NCI-H1105 treated with DMSO at 0.1 percent for 48 hours (cell line): ENCODE results near the gene SLAMF7.
"Not testable (repeated sequence)": the region's sequence is repeated elsewhere in the genome, so short reads cannot be mapped to it uniquely, and the experiment has no call there.

Experiments
- DNase-seq: peaks from one replicate; lab custom pipeline; 2025; lab: John Stamatoyannopoulos, UW

The SLAMF7 gene

GRCh38 chr1:160720356-160721085, 18.5 kb upstream of the SLAMF7 start:
- no peak for DNase-seq

- no peak for DNase-seq
Observed at GRCh38 chr1:160721473-160721872, 17.6 kb upstream of the SLAMF7 start.

GRCh38 chr1:160722726-160723125, 16.3 kb upstream of the SLAMF7 start:
- no peak for DNase-seq

- no peak for DNase-seq
Observed at GRCh38 chr1:160723332-160723731, 15.7 kb upstream of the SLAMF7 start.

GRCh38 chr1:160724465-160725242, 14.4 kb upstream of the SLAMF7 start:
- no peak for DNase-seq

- no peak for DNase-seq
Observed at GRCh38 chr1:160726114-160726497, 12.9 kb upstream of the SLAMF7 start.

- peak; percentile 75 for DNase-seq
Observed at GRCh38 chr1:160726498-160727315, 12.3 kb upstream of the SLAMF7 start.

- no peak for DNase-seq
Observed at GRCh38 chr1:160727316-160727640, 11.8 kb upstream of the SLAMF7 start.

GRCh38 chr1:160731564-160731963, 7.5 kb upstream of the SLAMF7 start:
- not testable (repeated sequence) for DNase-seq

- DNase-seq: no peak
Observed at GRCh38 chr1:160731990-160732389, 7.1 kb upstream of the SLAMF7 start.

GRCh38 chr1:160733898-160734297, 5.1 kb upstream of the SLAMF7 start:
- DNase-seq: no peak

GRCh38 chr1:160734301-160734700, 4.7 kb upstream of the SLAMF7 start:
- DNase-seq: no peak

- DNase-seq: no peak
Observed at GRCh38 chr1:160738271-160738670, 776 bp upstream of the SLAMF7 start.

- no peak for DNase-seq
Observed at GRCh38 chr1:160740133-160740688, 1.2 kb downstream of the SLAMF7 start.

- no peak for DNase-seq
Observed at GRCh38 chr1:160741092-160741501, 2.0 kb downstream of the SLAMF7 start.

GRCh38 chr1:160741612-160742348, 2.7 kb downstream of the SLAMF7 start:
- no peak for DNase-seq

- no peak for DNase-seq
Observed at GRCh38 chr1:160742428-160743127, 3.5 kb downstream of the SLAMF7 start.

- DNase-seq: no peak
Observed at GRCh38 chr1:160743266-160743665, 4.2 kb downstream of the SLAMF7 start.

- DNase-seq: no peak
Observed at GRCh38 chr1:160744199-160744851, 5.3 kb downstream of the SLAMF7 start.

GRCh38 chr1:160744852-160745520, 5.9 kb downstream of the SLAMF7 start:
- no peak for DNase-seq
